ENCODE data around the gene GGN. TPM values are rescaled to one million over a fixed set of nuclear protein-coding genes. Genes with fewer than 3 reads are reported as not detected.

Gene GGN
- total RNA-seq, 2 experiments from 2014 or later: not detected

GRCh38 chr19:38385057-38385803 is 2.6 kb downstream of the GGN start:
- ATAC-seq (no peak), DNase-seq (no peak)
- CTCF ChIA-PET: interaction anchor here (1.1 to 2.1 kb wide), 3 partner anchors 9 to 18 kb away, joined by 3 to 7 read pairs (median 4); partner anchors contain the start of genes FAM98C and PSMD8
- POLR2A ChIA-PET: interaction anchor here (0.6 to 1.6 kb wide), 6 partner anchors 9 to 120 kb away, joined by 3 to 5 read pairs (median 4); partner anchors contain the start of genes CATSPERG and PSMD8
- H3K4me1 Mint-ChIP-seq (ENCODE audit: low read depth): peaks cover 19% of the 10 kb centered on the region
- H3K9me3 Mint-ChIP-seq (ENCODE audit: insufficient read depth): no peaks in the 10 kb centered on the region
- H3K27me3 Mint-ChIP-seq (ENCODE audit: low read depth): peaks cover 19% of the 10 kb centered on the region
- peaks cover 40% of the 10 kb centered on the region for H3K36me3 Mint-ChIP-seq (ENCODE audit: low read depth)
- H3K4me3 Mint-ChIP-seq: no peak overlapping the region
- no peak overlapping the region for H3K27ac Mint-ChIP-seq

- H3K4me3 Mint-ChIP-seq: no peak overlapping the region
Measured at GRCh38 chr19:38384209-38385027, 3.4 kb downstream of the GGN start.

GRCh38 chr19:38383743-38384142 is 4.1 kb downstream of the GGN start:
- Mint-ChIP-seq H3K36me3 (ENCODE audit: low read depth) (peaks cover 45% of the 10 kb centered on the region), H3K9me3 (ENCODE audit: insufficient read depth) (no peaks in the 10 kb centered on the region), H3K27me3 (ENCODE audit: low read depth) (peaks cover 10% of the 10 kb centered on the region), H3K4me1 (ENCODE audit: low read depth) (peaks cover 16% of the 10 kb centered on the region), H3K4me3 (no peak overlapping the region), H3K27ac (no peak overlapping the region)
- DNase-seq: no peak
- ChIA-PET POLR2A (interaction anchor here (1.2 to 1.4 kb wide), 3 partner anchors 8 to 48 kb away, joined by 3 to 5 read pairs (median 4); partner anchors contain the start of gene CATSPERG), CTCF (interaction anchor here (0.9 to 2.1 kb wide), 3 partner anchors 8 to 19 kb away, joined by 3 to 7 read pairs (median 3); partner anchors contain the start of genes FAM98C and PSMD8)
- ATAC-seq: no peak

More at GRCh38 chr19:38384209-38385027, 3.4 kb downstream of the GGN start:
- Mint-ChIP-seq H3K36me3 (ENCODE audit: low read depth) (peaks cover 42% of the 10 kb centered on the region), H3K9me3 (ENCODE audit: insufficient read depth) (no peaks in the 10 kb centered on the region), H3K4me1 (ENCODE audit: low read depth) (peaks cover 18% of the 10 kb centered on the region), H3K27ac (no peak overlapping the region), H3K27me3 (ENCODE audit: low read depth) (peaks cover 11% of the 10 kb centered on the region)
- no peak for ATAC-seq
- ChIA-PET CTCF (interaction anchor here (0.9 to 2.1 kb wide), 4 partner anchors 9 to 18 kb away, joined by 3 to 7 read pairs (median 4); partner anchors contain the start of genes FAM98C and PSMD8), POLR2A (interaction anchor here (1.2 to 1.6 kb wide), 4 partner anchors 9 to 49 kb away, joined by 3 to 5 read pairs (median 4); partner anchors contain the start of gene CATSPERG)
- no peak for DNase-seq

- Mint-ChIP-seq H3K27me3 (ENCODE audit: low read depth) (peaks cover 8% of the 10 kb centered on the region), H3K27ac (no peak overlapping the region), H3K4me3 (no peak overlapping the region), H3K9me3 (ENCODE audit: insufficient read depth) (no peaks in the 10 kb centered on the region), H3K4me1 (ENCODE audit: low read depth) (peaks cover 14% of the 10 kb centered on the region), H3K36me3 (ENCODE audit: low read depth) (peaks cover 45% of the 10 kb centered on the region)
- POLR2A ChIA-PET: no interaction called here
- CTCF ChIA-PET: no interaction called here
- no peak for ATAC-seq
- no peak for DNase-seq
Measured at GRCh38 chr19:38383184-38383583, 4.7 kb downstream of the GGN start.

GRCh38 chr19:38381138-38381537 is 6.7 kb downstream of the GGN start:
- Mint-ChIP-seq H3K4me3 (no peak overlapping the region), H3K27me3 (ENCODE audit: low read depth) (no peaks in the 10 kb centered on the region), H3K27ac (no peak overlapping the region), H3K9me3 (ENCODE audit: insufficient read depth) (no peaks in the 10 kb centered on the region), H3K36me3 (ENCODE audit: low read depth) (peaks cover 46% of the 10 kb centered on the region), H3K4me1 (ENCODE audit: low read depth) (peaks cover 12% of the 10 kb centered on the region)
- ChIA-PET CTCF (no interaction called here), POLR2A (no interaction called here)
- DNase-seq (no peak), ATAC-seq (no peak)

GRCh38 chr19:38378866-38379265 is 9.0 kb downstream of the GGN start:
- Mint-ChIP-seq H3K36me3 (ENCODE audit: low read depth) (peaks cover 44% of the 10 kb centered on the region), H3K4me1 (ENCODE audit: low read depth) (peaks cover 22% of the 10 kb centered on the region), H3K27me3 (ENCODE audit: low read depth) (no peaks in the 10 kb centered on the region), H3K4me3 (no peak overlapping the region), H3K9me3 (ENCODE audit: insufficient read depth) (no peaks in the 10 kb centered on the region), H3K27ac (no peak overlapping the region)
- no peak for DNase-seq
- ATAC-seq: no peak
- ChIA-PET POLR2A (interaction anchor here (1.6 kb wide), 1 partner anchor 16 kb away, joined by 6 read pairs; no protein-coding TSS in a partner anchor), CTCF (no interaction called here)

GRCh38 chr19:38377052-38377451 is 10.8 kb downstream of the GGN start:
- Mint-ChIP-seq H3K36me3 (ENCODE audit: low read depth) (peaks cover 32% of the 10 kb centered on the region), H3K4me3 (no peak overlapping the region), H3K27me3 (ENCODE audit: low read depth) (no peaks in the 10 kb centered on the region), H3K4me1 (ENCODE audit: low read depth) (peaks cover 22% of the 10 kb centered on the region), H3K9me3 (ENCODE audit: insufficient read depth) (no peaks in the 10 kb centered on the region), H3K27ac (no peak overlapping the region)
- DNase-seq (no peak), ATAC-seq (no peak)
- POLR2A ChIA-PET: interaction anchor here (1.6 kb wide), 1 partner anchor 18 kb away, joined by 6 read pairs; no protein-coding TSS in a partner anchor
- CTCF ChIA-PET: no interaction called here

GRCh38 chr19:38376576-38376975 is 11.3 kb downstream of the GGN start:
- DNase-seq: no peak
- Mint-ChIP-seq H3K4me3 (peak overlapping the region; percentile 100), H3K9me3 (ENCODE audit: insufficient read depth) (no peaks in the 10 kb centered on the region), H3K27me3 (ENCODE audit: low read depth) (no peaks in the 10 kb centered on the region), H3K27ac (no peak overlapping the region), H3K36me3 (ENCODE audit: low read depth) (peaks cover 27% of the 10 kb centered on the region), H3K4me1 (ENCODE audit: low read depth) (peaks cover 22% of the 10 kb centered on the region)
- no peak for ATAC-seq
- ChIA-PET POLR2A (no interaction called here), CTCF (interaction anchor here (0.9 to 1.4 kb wide), 5 partner anchors 17 to 142 kb away, joined by 3 to 6 read pairs (median 4); partner anchors contain the start of genes CATSPERG and FAM98C)

- DNase-seq (no peak), ATAC-seq (no peak)
- peak overlapping the region; percentile 100 for H3K4me3 Mint-ChIP-seq
- H3K36me3 Mint-ChIP-seq (ENCODE audit: low read depth): peaks cover 21% of the 10 kb centered on the region
- no peaks in the 10 kb centered on the region for H3K9me3 Mint-ChIP-seq (ENCODE audit: insufficient read depth)
- H3K4me1 Mint-ChIP-seq (ENCODE audit: low read depth): peaks cover 22% of the 10 kb centered on the region
- CTCF ChIA-PET: interaction anchor here (0.9 to 1.4 kb wide), 6 partner anchors 9 to 141 kb away, joined by 3 to 6 read pairs (median 4); partner anchors contain the start of genes CATSPERG and FAM98C
- peak overlapping the region; percentile 99 for H3K27ac Mint-ChIP-seq
- no peaks in the 10 kb centered on the region for H3K27me3 Mint-ChIP-seq (ENCODE audit: low read depth)
- POLR2A ChIA-PET: interaction anchor here (0.6 to 2.3 kb wide), 4 partner anchors 9 to 40 kb away, joined by 3 to 15 read pairs (median 9); partner anchors contain the start of genes CATSPERG, GGN and SPRED3
Measured at GRCh38 chr19:38375748-38376147, 12.1 kb downstream of the GGN start.

- Mint-ChIP-seq H3K27me3 (ENCODE audit: low read depth) (peaks cover 3% of the 10 kb centered on the region), H3K27ac (peak overlapping the region; percentile 99), H3K4me3 (peak overlapping the region; percentile 100), H3K4me1 (ENCODE audit: low read depth) (peaks cover 22% of the 10 kb centered on the region), H3K9me3 (ENCODE audit: insufficient read depth) (no peaks in the 10 kb centered on the region), H3K36me3 (ENCODE audit: low read depth) (peaks cover 21% of the 10 kb centered on the region)
- no peak for ATAC-seq
- CTCF ChIA-PET: interaction anchor here (1.3 to 1.7 kb wide), 5 partner anchors 9 to 259 kb away, joined by 4 to 32 read pairs (median 6); partner anchors contain the start of genes CATSPERG and FAM98C
- POLR2A ChIA-PET: interaction anchor here (1.2 to 2.3 kb wide), 10 partner anchors 9 to 555 kb away, joined by 3 to 19 read pairs (median 6); partner anchors contain the start of genes CATSPERG, FAM98C, GGN and MRPS12
- no peak for DNase-seq
Measured at GRCh38 chr19:38375098-38375493, 12.7 kb downstream of the GGN start.
